Neural cell (in vitro differentiated cells): Measurements from ENCODE around the gene UCK2.

Experiments used
- EP300 ChIP-seq: fragments of 450-650 bp; conservative IDR thresholded peaks from 2 replicates; pipeline ENCODE4 v1.6.1; 2014; ENCODE audit warnings: antibody characterized with exemption, mild to moderate bottlenecking, moderate library complexity; ENCODE audit not compliant: poor library complexity, severe bottlenecking
- EZH2 ChIP-seq: fragments of 200-600, 300-800 bp; shearing (Covaris generic), sonication (generic); IDR thresholded peaks from 2 replicates; pipeline ENCODE4 v1.6.1; 2014; ENCODE audit warnings: antibody characterized with exemption, low read length, borderline replicate concordance, mild to moderate bottlenecking; ENCODE audit not compliant: insufficient read depth, poor library complexity, severe bottlenecking
- POLR2AphosphoS5 ChIP-seq: IDR thresholded peaks from 2 replicates; pipeline ENCODE4 v1.6.1; 2012
- RAD21 ChIP-seq: fragments of 450-650 bp; conservative IDR thresholded peaks from 2 replicates; pipeline ENCODE4 v1.6.1; 2014; ENCODE audit warnings: antibody characterized with exemption, mild to moderate bottlenecking, moderate library complexity
- SMC3 ChIP-seq: fragments of 450-650 bp; conservative IDR thresholded peaks from 2 replicates; pipeline ENCODE4 v1.6.1; 2014; ENCODE audit warnings: antibody characterized with exemption, mild to moderate bottlenecking, moderate library complexity; ENCODE audit not compliant: poor library complexity
- TAF1 ChIP-seq: IDR thresholded peaks from 2 replicates; pipeline ENCODE4 v1.6.1; 2012; ENCODE audit warnings: low read depth
- TF ChIP-seq, protein P1 (sequence below): fragments of 450-650 bp; IDR thresholded peaks from 2 replicates; pipeline ENCODE4 v1.5.1; 2014; ENCODE audit warnings: antibody characterized with exemption, mild to moderate bottlenecking, moderate library complexity; ENCODE audit not compliant: poor library complexity, severe bottlenecking
- TF ChIP-seq, protein P2 (sequence below): IDR thresholded peaks from 2 replicates; pipeline ENCODE4 v1.6.1; 2012; ENCODE audit warnings: borderline replicate concordance

DNA sequence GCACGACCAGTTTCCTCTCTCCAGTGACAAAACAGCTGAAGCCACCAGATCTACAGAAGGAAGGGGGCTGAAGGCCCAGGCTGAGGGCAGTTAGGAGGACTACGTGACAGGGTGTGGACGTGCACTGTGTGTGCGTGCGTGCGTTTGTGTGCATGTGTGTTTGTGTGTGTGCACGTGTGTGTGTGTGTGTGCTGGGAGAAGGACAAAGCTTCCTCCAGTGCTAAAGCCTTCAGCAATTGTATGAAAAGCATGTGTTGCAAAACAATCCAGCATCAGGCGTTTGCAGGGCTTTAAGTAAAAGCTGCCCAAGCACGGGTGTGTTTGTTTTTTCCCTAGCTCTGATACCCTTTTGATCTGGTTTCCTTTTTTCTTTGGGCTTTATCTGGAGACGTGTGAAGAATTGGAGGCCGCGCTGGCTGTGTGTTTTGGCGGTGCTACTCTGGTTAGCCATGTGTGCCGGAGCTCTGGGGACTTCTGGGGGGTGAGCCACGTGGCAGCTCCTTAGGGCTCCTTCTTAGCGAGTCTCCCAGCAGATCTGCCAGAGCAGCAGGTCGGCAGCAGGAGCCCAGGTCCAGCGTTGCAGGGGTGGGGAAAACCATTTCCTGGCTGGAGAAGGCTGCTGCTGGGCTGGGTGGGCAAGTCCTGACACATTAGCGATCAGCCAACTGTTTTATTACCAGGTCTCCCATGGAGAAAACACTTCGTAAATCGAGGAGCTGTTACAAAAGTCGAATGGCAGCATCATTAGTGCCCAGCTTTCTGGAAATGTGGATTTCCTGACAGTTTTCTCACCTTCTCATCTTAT is 73.4 kb downstream of the UCK2 start:
- TF ChIP-seq, protein P1, sequence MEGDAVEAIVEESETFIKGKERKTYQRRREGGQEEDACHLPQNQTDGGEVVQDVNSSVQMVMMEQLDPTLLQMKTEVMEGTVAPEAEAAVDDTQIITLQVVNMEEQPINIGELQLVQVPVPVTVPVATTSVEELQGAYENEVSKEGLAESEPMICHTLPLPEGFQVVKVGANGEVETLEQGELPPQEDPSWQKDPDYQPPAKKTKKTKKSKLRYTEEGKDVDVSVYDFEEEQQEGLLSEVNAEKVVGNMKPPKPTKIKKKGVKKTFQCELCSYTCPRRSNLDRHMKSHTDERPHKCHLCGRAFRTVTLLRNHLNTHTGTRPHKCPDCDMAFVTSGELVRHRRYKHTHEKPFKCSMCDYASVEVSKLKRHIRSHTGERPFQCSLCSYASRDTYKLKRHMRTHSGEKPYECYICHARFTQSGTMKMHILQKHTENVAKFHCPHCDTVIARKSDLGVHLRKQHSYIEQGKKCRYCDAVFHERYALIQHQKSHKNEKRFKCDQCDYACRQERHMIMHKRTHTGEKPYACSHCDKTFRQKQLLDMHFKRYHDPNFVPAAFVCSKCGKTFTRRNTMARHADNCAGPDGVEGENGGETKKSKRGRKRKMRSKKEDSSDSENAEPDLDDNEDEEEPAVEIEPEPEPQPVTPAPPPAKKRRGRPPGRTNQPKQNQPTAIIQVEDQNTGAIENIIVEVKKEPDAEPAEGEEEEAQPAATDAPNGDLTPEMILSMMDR, result no peak
- TF ChIP-seq, protein P2, sequence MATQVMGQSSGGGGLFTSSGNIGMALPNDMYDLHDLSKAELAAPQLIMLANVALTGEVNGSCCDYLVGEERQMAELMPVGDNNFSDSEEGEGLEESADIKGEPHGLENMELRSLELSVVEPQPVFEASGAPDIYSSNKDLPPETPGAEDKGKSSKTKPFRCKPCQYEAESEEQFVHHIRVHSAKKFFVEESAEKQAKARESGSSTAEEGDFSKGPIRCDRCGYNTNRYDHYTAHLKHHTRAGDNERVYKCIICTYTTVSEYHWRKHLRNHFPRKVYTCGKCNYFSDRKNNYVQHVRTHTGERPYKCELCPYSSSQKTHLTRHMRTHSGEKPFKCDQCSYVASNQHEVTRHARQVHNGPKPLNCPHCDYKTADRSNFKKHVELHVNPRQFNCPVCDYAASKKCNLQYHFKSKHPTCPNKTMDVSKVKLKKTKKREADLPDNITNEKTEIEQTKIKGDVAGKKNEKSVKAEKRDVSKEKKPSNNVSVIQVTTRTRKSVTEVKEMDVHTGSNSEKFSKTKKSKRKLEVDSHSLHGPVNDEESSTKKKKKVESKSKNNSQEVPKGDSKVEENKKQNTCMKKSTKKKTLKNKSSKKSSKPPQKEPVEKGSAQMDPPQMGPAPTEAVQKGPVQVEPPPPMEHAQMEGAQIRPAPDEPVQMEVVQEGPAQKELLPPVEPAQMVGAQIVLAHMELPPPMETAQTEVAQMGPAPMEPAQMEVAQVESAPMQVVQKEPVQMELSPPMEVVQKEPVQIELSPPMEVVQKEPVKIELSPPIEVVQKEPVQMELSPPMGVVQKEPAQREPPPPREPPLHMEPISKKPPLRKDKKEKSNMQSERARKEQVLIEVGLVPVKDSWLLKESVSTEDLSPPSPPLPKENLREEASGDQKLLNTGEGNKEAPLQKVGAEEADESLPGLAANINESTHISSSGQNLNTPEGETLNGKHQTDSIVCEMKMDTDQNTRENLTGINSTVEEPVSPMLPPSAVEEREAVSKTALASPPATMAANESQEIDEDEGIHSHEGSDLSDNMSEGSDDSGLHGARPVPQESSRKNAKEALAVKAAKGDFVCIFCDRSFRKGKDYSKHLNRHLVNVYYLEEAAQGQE, result peak; percentile 52
- TF ChIP-seq RAD21, result no peak
- no peak for TF ChIP-seq EZH2
- TF ChIP-seq POLR2AphosphoS5, result peak; percentile 29
- peak; percentile 57 for TF ChIP-seq EP300
- TF ChIP-seq TAF1, result no peak
- TF ChIP-seq SMC3, result no peak
